Sigmoid colon (tissue), 7 donors: ENCODE data around the gene GRK6. TPM values are rescaled to one million over a fixed set of nuclear protein-coding genes. Genes with fewer than 3 reads are reported as not detected.

ENCODE experiments used
- DNase-seq: peaks from one replicate; pipeline ENCODE4 v3.0.0-alpha.2; 2019
- H3K27ac ChIP-seq, 4 donors: fragments of 200-600 bp; sonication (generic); one replicate each; pipeline ENCODE4 v1.5.1; 2016 to 2019; ENCODE audit warnings: mild to moderate bottlenecking in 1 of 4
- H3K27me3 ChIP-seq, 3 donors: fragments of 200-600 bp; sonication (generic); one replicate each; pipeline ENCODE4 v1.5.1; 2019; ENCODE audit warnings: mild to moderate bottlenecking in 1 of 3
- H3K36me3 ChIP-seq, 4 donors: fragments of 200-600 bp; sonication (generic); one replicate each; pipeline ENCODE4 v1.5.1; 2016 to 2019
- H3K4me1 ChIP-seq, 4 donors: fragments of 200-600 bp; sonication (generic); one replicate each; pipeline ENCODE4 v1.5.1; 2017 to 2019
- H3K4me3 ChIP-seq, 4 donors: fragments of 200-600 bp; sonication (generic); one replicate each; pipeline ENCODE4 v1.5.1; 2017 to 2019; ENCODE audit warnings: mild to moderate bottlenecking in 2 of 4, moderate library complexity in 1 of 4
- H3K9me3 ChIP-seq, 4 donors: fragments of 200-600 bp in 3 of 4; sonication (generic) in 3 of 4; one replicate each; pipeline versions ENCODE4 v1.5.1 to v1.6.1; 2013 to 2019
- CTCF ChIP-seq, 4 experiments: fragments of 450-650 bp in 3 of 4; fragments of 200-600 bp in 1 of 4; IDR thresholded peaks; one replicate each; pipeline ENCODE4 v1.5.1; 2016 to 2019; ENCODE audit warnings: antibody characterized with exemption in 4 of 4, mild to moderate bottlenecking in 3 of 4, moderate library complexity in 2 of 4
- EP300 ChIP-seq, 4 donors: sonication (generic); formaldehyde crosslinking; IDR thresholded peaks; one replicate each; pipeline ENCODE4 v1.6.1; 2017; ENCODE audit warnings: antibody characterized with exemption in 4 of 4
- POLR2A ChIP-seq, 2 donors: fragments of 450-650 bp; IDR thresholded peaks; one replicate each; pipeline ENCODE4 v1.6.1; 2016; ENCODE audit warnings: antibody characterized with exemption in 2 of 2, mild to moderate bottlenecking in 2 of 2, moderate library complexity in 2 of 2
- POLR2AphosphoS5 ChIP-seq, 4 donors: sonication (generic); formaldehyde crosslinking; IDR thresholded peaks; one replicate each; pipeline ENCODE4 v1.6.1; 2017; ENCODE audit warnings: antibody characterized with exemption in 4 of 4
- WGBS, 2 donors: extraction: QIAGEN DNeasy Blood & Tissue Kit; methylation state at CpG; one replicate each; pipeline ENCODE4 v1.1.7; 2013; 5-methylcytosine and 5-hydroxymethylcytosine counted together
- intact Hi-C: fragments of 100-400 bp; cut with DNase I; formaldehyde crosslinking; loops from one replicate; pipeline ENCODE4 v1.15.1; 2023
- polyA plus RNA-seq, 3 donors: library from polyadenylated mRNA; stranded (reverse); fragments of 200-250 nt; gene quantifications; one replicate each; pipeline ENCODE4 v1.2.3, GENCODE V29; 2013
- total RNA-seq, 4 donors: library from RNA; depleted of rRNA; stranded (reverse); fragments of >200 nt; gene quantifications; one replicate each; pipeline ENCODE4 v1.1.0, GENCODE V29; 2016
- donor health status: healthy with polysubstance abuse.
- donor health status: Bipolar disorder and iron deficiency.
- donor health status: healthy.

Gene GRK6
- total and polyA plus RNA-seq, 7 donors, result 16.5 to 47.9 (median 21.9) TPM

- Histone ChIP-seq H3K4me3 (peak overlapping the region; percentile 20 to 60 (median 52)), H3K4me1 (peaks cover 0 to 43% (median 40%) of the 10 kb centered on the region in 4 donors), H3K36me3 (no peaks in the 10 kb centered on the region), H3K27me3 (peaks cover 41 to 68% (median 63%) of the 10 kb centered on the region in 3 donors), H3K27ac (peak overlapping the region in 1 of 4 donors; percentile 39), H3K9me3 (no peaks in the 10 kb centered on the region)
- intact Hi-C loops, result loop anchor here (1.0 to 2.0 kb wide), 2 partner anchors 21 to 50 kb away; no protein-coding TSS in a partner anchor
- peak; percentile 45 to 79 (median 69) for TF ChIP-seq CTCF (IDR thresholded peaks at IDR 0.05)
- peak in 2 of 4 donors; percentile 40 to 43 for TF ChIP-seq POLR2AphosphoS5 (IDR thresholded peaks at IDR 0.05)
- TF ChIP-seq POLR2A (IDR thresholded peaks at IDR 0.05), result no peak
- 0 to 1% methylated on average over 93 of the region's 93 CpGs for WGBS, 2 donors
- DNase-seq, result peak; percentile 93
Observed at GRCh38 chr5:177403792-177404640, 22.5 kb upstream of the GRK6 start.

GRCh38 chr5:177404641-177405179, 21.8 kb upstream of the GRK6 start:
- TF ChIP-seq EP300 (IDR thresholded peaks at IDR 0.05) (no peak), CTCF (IDR thresholded peaks at IDR 0.05) (no peak), POLR2A (IDR thresholded peaks at IDR 0.05) (no peak), POLR2AphosphoS5 (IDR thresholded peaks at IDR 0.05) (no peak)
- DNase-seq, result no peak
- Histone ChIP-seq H3K27ac (peak overlapping the region in 1 of 4 donors; percentile 39), H3K9me3 (no peaks in the 10 kb centered on the region), H3K4me1 (peaks cover 0 to 42% (median 39%) of the 10 kb centered on the region in 4 donors), H3K36me3 (no peaks in the 10 kb centered on the region), H3K4me3 (peak overlapping the region in 3 of 4 donors; percentile 46 to 60 (median 57)), H3K27me3 (peaks cover 37 to 62% (median 56%) of the 10 kb centered on the region in 3 donors)
- WGBS, 2 donors, result 32 to 49% methylated on average over 16 of the region's 16 CpGs
- intact Hi-C loops, result loop anchor here (1.0 kb wide), 1 partner anchor 50 kb away; no protein-coding TSS in a partner anchor

- WGBS, 2 donors, result 86 to 91% methylated on average over 2 of the region's 2 CpGs
- H3K27ac ChIP-seq, result no peak overlapping the region
Observed at GRCh38 chr5:177405312-177405711, 21.2 kb upstream of the GRK6 start.

GRCh38 chr5:177405805-177406204, 20.7 kb upstream of the GRK6 start:
- TF ChIP-seq POLR2A (IDR thresholded peaks at IDR 0.05), result no peak
- TF ChIP-seq EP300 (IDR thresholded peaks at IDR 0.05), result no peak
- no peak for TF ChIP-seq CTCF (IDR thresholded peaks at IDR 0.05)
- no peak for TF ChIP-seq POLR2AphosphoS5 (IDR thresholded peaks at IDR 0.05)
- H3K4me1 ChIP-seq, result peaks cover 0 to 33% (median 29%) of the 10 kb centered on the region in 4 donors
- H3K9me3 ChIP-seq, result no peaks in the 10 kb centered on the region
- no peak overlapping the region for H3K27ac ChIP-seq
- H3K36me3 ChIP-seq, result no peaks in the 10 kb centered on the region
- H3K4me3 ChIP-seq, result no peak overlapping the region
- no peak for DNase-seq
- intact Hi-C loops, result no loop called here
- 64 to 86% methylated on average over 5 of the region's 5 CpGs for WGBS, 2 donors
- H3K27me3 ChIP-seq, result peaks cover 27 to 51% (median 45%) of the 10 kb centered on the region in 3 donors

More at GRCh38 chr5:177405312-177405711, 21.2 kb upstream of the GRK6 start:
- H3K4me1 ChIP-seq, result peaks cover 0 to 36% (median 33%) of the 10 kb centered on the region in 4 donors
- H3K9me3 ChIP-seq, result no peaks in the 10 kb centered on the region
- DNase-seq, result no peak
- no peaks in the 10 kb centered on the region for H3K36me3 ChIP-seq
- H3K27me3 ChIP-seq, result peaks cover 31 to 56% (median 50%) of the 10 kb centered on the region in 3 donors
- intact Hi-C loops, result no loop called here
- TF ChIP-seq CTCF (IDR thresholded peaks at IDR 0.05), result no peak
- TF ChIP-seq POLR2AphosphoS5 (IDR thresholded peaks at IDR 0.05), result no peak
- TF ChIP-seq POLR2A (IDR thresholded peaks at IDR 0.05), result no peak
- no peak for TF ChIP-seq EP300 (IDR thresholded peaks at IDR 0.05)
- no peak overlapping the region for H3K4me3 ChIP-seq
